Caco-2 (cell line): ENCODE results near the gene ZSWIM4. TPM values are rescaled to one million over a fixed set of nuclear protein-coding genes. Genes with fewer than 3 reads are reported as not detected.

Experiments
- BruUV-seq: library from RNA; stranded (reverse); fragments of 400-500 nt; replicated peaks from 2 replicates; lab custom pipeline; 2021; lab: Mats Ljungman, UMichigan
- CTCF ChIA-PET: fragments of 300-600 bp; sonication (Branson Sonifier 250); formaldehyde crosslinking; loops from one replicate; lab custom pipeline; 2022; ENCODE audit warnings: antibody characterized with exemption; lab: Charles Lee
- POLR2A ChIA-PET: fragments of 300-600 bp; sonication (Branson Sonifier 250); formaldehyde crosslinking; loops from one replicate; lab custom pipeline; 2022; ENCODE audit warnings: antibody characterized with exemption; lab: Charles Lee
- DNase-seq, 2 experiments: peaks; one replicate each; pipeline versions ENCODE4 v3.0.0 to v3.0.0-alpha.2; 2020 to 2022
- H3K27me3 ChIP-seq: replicated peaks from 2 replicates; pipeline ENCODE4 v1.6.0; 2011; ENCODE audit warnings: low read length; ENCODE audit not compliant: control insufficient read depth, insufficient read depth
- H3K36me3 ChIP-seq: 2 replicates; pipeline ENCODE4 v1.5.1; 2011; ENCODE audit warnings: low read length; ENCODE audit not compliant: control insufficient read depth, insufficient read depth
- H3K4me1 ChIP-seq: fragments of 250-450 bp; sonication (Bioruptor Pico); 2 replicates; pipeline ENCODE4 v1.5.1; 2020; ENCODE audit warnings: mild to moderate bottlenecking
- H3K4me3 ChIP-seq: 2 replicates; pipeline ENCODE4 v1.5.1; 2011; ENCODE audit warnings: low read depth, mild to moderate bottlenecking, control low read depth, low read length
- H3K9me3 ChIP-seq: fragments of 250-450 bp; sonication (Bioruptor Pico); 2 replicates; pipeline ENCODE4 v1.5.1; 2020; ENCODE audit warnings: mild to moderate bottlenecking, moderate library complexity
- H3K27ac Mint-ChIP-seq: one replicate; pipeline ENCODE4 v1.8.0; 2022; ENCODE audit warnings: mixed read lengths; ENCODE audit not compliant: unreplicated experiment
- H3K27me3 Mint-ChIP-seq: one replicate; pipeline ENCODE4 v1.8.0; 2022; ENCODE audit warnings: mixed read lengths; ENCODE audit not compliant: insufficient read depth, unreplicated experiment
- H3K36me3 Mint-ChIP-seq: one replicate; pipeline ENCODE4 v1.8.0; 2022; ENCODE audit warnings: mild to moderate bottlenecking, mixed read lengths; ENCODE audit not compliant: insufficient read depth, unreplicated experiment
- H3K4me1 Mint-ChIP-seq: one replicate; pipeline ENCODE4 v1.8.0; 2022; ENCODE audit warnings: low read depth, mixed read lengths; ENCODE audit not compliant: unreplicated experiment
- H3K4me3 Mint-ChIP-seq: one replicate; pipeline ENCODE4 v1.8.0; 2022; ENCODE audit warnings: mild to moderate bottlenecking, moderate library complexity, mixed read lengths; ENCODE audit not compliant: unreplicated experiment
- H3K9me3 Mint-ChIP-seq: one replicate; pipeline ENCODE4 v1.8.0; 2022; ENCODE audit warnings: mixed read lengths; ENCODE audit not compliant: unreplicated experiment
- intact Hi-C: fragments of 100-400 bp; cut with micrococcal nuclease; formaldehyde crosslinking; loops from one replicate; pipeline ENCODE4 v1.10.0; 2022; ENCODE audit not compliant: unreplicated experiment
- total RNA-seq: library from RNA; stranded (reverse); gene quantifications from 2 replicates; pipeline ENCODE4 v1.2.3, GENCODE V29; 2022
- TF ChIP-seq, protein P1 (sequence below), 2 experiments: fragments of 200-600 bp in 1 of 2; IDR thresholded peaks; 1 replicate in 1 of 2; 2 replicates in 1 of 2; pipeline versions ENCODE4 v1.5.1 to v1.8.0; 2011 to 2022; ENCODE audit warnings: antibody characterized with exemption in 1 of 2, control low read depth in 1 of 2, inconsistent platforms in 1 of 2, low read depth in 1 of 2, low read length in 1 of 2, mild to moderate bottlenecking in 1 of 2, moderate library complexity in 1 of 2; ENCODE audit not compliant: insufficient read depth in 1 of 2, severe bottlenecking in 1 of 2, unreplicated experiment in 1 of 2

ZSWIM4 gene
- total RNA-seq, 1 experiment from 2014 or later: 4.0 TPM

DNA sequence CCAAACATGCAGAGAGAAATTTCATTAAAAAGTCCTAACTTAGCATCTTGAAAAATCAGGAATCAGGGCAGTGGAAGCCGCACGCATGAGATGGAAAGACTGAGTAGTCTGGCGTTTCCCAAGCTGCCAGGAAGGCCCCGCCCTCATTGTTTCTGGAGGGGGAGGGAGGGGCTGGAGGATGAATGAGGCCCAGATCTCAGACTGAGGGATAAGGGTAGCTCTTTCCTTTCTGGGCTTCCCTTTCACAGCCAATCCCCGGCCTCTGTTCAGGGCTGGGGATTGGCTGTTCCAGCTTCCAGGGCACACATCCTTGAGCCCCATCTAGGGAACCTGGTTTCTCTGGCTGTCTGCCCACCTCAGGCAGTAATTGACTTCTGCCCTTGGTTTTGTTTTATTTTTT, 13.7 kb upstream of the ZSWIM4 start:
- BruUV-seq: no TSS peak
- TF ChIP-seq, protein P1, sequence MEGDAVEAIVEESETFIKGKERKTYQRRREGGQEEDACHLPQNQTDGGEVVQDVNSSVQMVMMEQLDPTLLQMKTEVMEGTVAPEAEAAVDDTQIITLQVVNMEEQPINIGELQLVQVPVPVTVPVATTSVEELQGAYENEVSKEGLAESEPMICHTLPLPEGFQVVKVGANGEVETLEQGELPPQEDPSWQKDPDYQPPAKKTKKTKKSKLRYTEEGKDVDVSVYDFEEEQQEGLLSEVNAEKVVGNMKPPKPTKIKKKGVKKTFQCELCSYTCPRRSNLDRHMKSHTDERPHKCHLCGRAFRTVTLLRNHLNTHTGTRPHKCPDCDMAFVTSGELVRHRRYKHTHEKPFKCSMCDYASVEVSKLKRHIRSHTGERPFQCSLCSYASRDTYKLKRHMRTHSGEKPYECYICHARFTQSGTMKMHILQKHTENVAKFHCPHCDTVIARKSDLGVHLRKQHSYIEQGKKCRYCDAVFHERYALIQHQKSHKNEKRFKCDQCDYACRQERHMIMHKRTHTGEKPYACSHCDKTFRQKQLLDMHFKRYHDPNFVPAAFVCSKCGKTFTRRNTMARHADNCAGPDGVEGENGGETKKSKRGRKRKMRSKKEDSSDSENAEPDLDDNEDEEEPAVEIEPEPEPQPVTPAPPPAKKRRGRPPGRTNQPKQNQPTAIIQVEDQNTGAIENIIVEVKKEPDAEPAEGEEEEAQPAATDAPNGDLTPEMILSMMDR (IDR thresholded peaks at IDR 0.05; ENCODE audit: insufficient read depth in 1 of 2, low read depth in 1 of 2, low read length in 1 of 2, severe bottlenecking in 1 of 2, unreplicated experiment in 1 of 2): no peak
- no peak overlapping the region for H3K27ac Mint-ChIP-seq
- peaks cover 18% of the 10 kb centered on the region for H3K36me3 Mint-ChIP-seq
- Histone ChIP-seq H3K9me3 (no peaks in the 10 kb centered on the region), H3K4me1 (peaks cover 4% of the 10 kb centered on the region; the same call in 1 of the 2 replicates), H3K36me3 (peaks cover 5% of the 10 kb centered on the region; the same call in 1 of the 2 replicates), H3K27me3 (no peaks in the 10 kb centered on the region), H3K4me3 (no peak overlapping the region)
- ChIA-PET POLR2A (interaction anchor here (0.6 kb wide), 1 partner anchor 66 kb away, joined by 6 read pairs; no protein-coding TSS in a partner anchor), CTCF (interaction anchor here (0.7 to 1.0 kb wide), 2 partner anchors 14 to 80 kb away, joined by 3 to 5 read pairs; partner anchors contain the start of gene ZSWIM4)
- H3K4me1 Mint-ChIP-seq: peaks cover 17% of the 10 kb centered on the region
- no peak overlapping the region for H3K4me3 Mint-ChIP-seq
- peak in 1 of 2 experiments; percentile 48 for DNase-seq
- intact Hi-C loops: no loop called here
- H3K9me3 Mint-ChIP-seq: no peaks in the 10 kb centered on the region
- H3K27me3 Mint-ChIP-seq: no peaks in the 10 kb centered on the region

DNA sequence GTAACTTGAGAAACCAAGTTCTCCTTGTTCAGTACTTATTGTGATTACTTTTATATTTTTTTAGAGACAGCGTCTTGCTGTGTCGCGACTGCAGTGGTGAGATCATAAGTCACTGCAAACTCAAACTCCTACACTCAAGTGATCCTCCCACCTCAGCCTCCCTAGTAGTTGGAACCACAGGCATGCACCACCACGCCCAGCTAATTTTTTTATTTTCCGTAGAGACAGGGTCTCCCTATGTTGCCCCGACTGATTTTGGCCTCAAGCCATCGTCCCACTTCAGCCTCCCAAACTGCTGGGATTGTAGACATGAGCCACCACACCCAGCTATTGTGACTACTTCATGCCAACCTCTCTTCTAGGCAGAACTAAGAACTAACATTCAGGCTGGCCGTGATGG, 12.7 kb upstream of the ZSWIM4 start:
- Mint-ChIP-seq H3K27me3 (no peaks in the 10 kb centered on the region), H3K36me3 (peaks cover 15% of the 10 kb centered on the region), H3K9me3 (no peaks in the 10 kb centered on the region), H3K27ac (no peak overlapping the region), H3K4me1 (peaks cover 13% of the 10 kb centered on the region), H3K4me3 (no peak overlapping the region)
- Histone ChIP-seq H3K27me3 (no peaks in the 10 kb centered on the region), H3K36me3 (peaks cover 3% of the 10 kb centered on the region; the same call in 1 of the 2 replicates), H3K4me3 (no peak overlapping the region), H3K9me3 (no peaks in the 10 kb centered on the region), H3K4me1 (peaks cover 4% of the 10 kb centered on the region; the same call in 1 of the 2 replicates)
- CTCF ChIA-PET: interaction anchor here (0.6 to 3.9 kb wide), 2 partner anchors 65 to 80 kb away, joined by 4 to 26 read pairs; no protein-coding TSS in a partner anchor
- TF ChIP-seq, protein P1 (IDR thresholded peaks at IDR 0.05; ENCODE audit: insufficient read depth in 1 of 2, low read depth in 1 of 2, low read length in 1 of 2, severe bottlenecking in 1 of 2, unreplicated experiment in 1 of 2): no peak
- intact Hi-C loops: no loop called here
- DNase-seq: no peak
- POLR2A ChIA-PET: interaction anchor here (0.5 kb wide), 1 partner anchor 16 kb away, joined by 3 read pairs; no protein-coding TSS in a partner anchor
- BruUV-seq: no TSS peak

DNA sequence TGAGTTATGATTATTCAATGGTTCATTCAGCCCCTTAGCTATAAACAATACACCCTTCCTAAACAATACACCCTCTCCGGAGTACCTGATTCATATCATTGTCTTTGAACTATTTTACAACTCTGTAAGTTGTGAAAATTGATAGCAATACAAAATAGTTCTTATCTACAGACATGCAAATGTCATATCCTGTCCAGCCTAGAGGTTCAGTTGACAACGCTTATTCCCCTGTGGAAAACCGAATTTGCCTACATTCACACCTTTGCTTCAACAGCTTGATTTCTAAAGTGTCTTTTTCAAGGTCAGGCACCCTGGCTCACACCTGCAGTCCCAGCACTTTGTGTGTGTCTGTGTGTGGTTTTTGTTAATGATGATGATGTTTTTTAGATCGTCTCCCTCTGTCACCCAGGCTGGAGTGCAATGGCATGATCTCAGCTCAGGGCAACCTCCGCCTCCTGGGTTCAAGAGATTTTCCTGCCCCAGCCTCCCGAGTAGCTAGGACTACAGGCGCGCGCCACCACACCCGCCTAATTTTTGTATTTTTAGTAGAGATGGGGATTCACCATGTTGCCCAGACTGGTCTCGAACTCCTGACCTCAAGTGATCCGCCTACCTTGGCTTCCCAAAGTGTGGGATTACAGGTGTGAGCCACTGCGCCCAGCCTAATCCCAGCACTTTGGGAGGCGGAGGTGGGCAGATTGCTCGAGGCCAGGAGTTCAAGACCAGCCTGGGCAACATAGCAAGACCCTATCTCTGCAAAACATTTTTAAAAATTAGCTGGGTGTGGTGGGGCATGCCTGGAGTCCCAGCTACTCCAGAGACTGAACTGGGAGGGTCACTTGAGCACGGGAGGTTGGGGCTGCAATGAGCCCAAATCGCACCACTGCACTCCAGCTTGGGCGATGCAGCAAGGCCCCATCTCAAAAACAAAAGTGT, 11.4 kb upstream of the ZSWIM4 start:
- Mint-ChIP-seq H3K4me3 (no peak overlapping the region), H3K27ac (peak overlapping the region; percentile 19), H3K36me3 (peaks cover 5% of the 10 kb centered on the region), H3K27me3 (no peaks in the 10 kb centered on the region), H3K4me1 (peaks cover 13% of the 10 kb centered on the region), H3K9me3 (no peaks in the 10 kb centered on the region)
- H3K27me3 ChIP-seq: no peaks in the 10 kb centered on the region
- intact Hi-C loops: no loop called here
- DNase-seq: no peak
- 0 out of 2 replicates have a peak, but pooled peaks cover 3% of the 10 kb centered on the region for H3K36me3 ChIP-seq
- H3K9me3 ChIP-seq: no peaks in the 10 kb centered on the region
- peaks cover 4% of the 10 kb centered on the region; the same call in 1 of the 2 replicates for H3K4me1 ChIP-seq
- POLR2A ChIA-PET: no interaction called here
- H3K4me3 ChIP-seq: no peak overlapping the region
- TF ChIP-seq, protein P1 (IDR thresholded peaks at IDR 0.05; ENCODE audit: insufficient read depth in 1 of 2, low read depth in 1 of 2, low read length in 1 of 2, severe bottlenecking in 1 of 2, unreplicated experiment in 1 of 2): no peak
- CTCF ChIA-PET: interaction anchor here (0.8 to 3.9 kb wide), 3 partner anchors 12 to 82 kb away, joined by 3 to 26 read pairs (median 3); partner anchors contain the start of gene ZSWIM4
- no TSS peak for BruUV-seq
